NOMO-1 treated with dmso at 0.1 percent for 144 hours (cell line): ENCODE measurements around the gene BCHE.

Experiments
- DNase-seq: peaks from one replicate; lab custom pipeline; 2025; ENCODE audit not compliant: unreplicated experiment; lab: John Stamatoyannopoulos, UW

Gene BCHE

GRCh38 chr3:165837058-165837525 lies at the start of gene BCHE:
BCHE (minus strand) TSS chr3:165837423; CDS start chr3:165831033, 6,390 bp downstream.
- DNase-seq, result no peak

GRCh38 chr3:165885558-165886270 lies 48.5 kb upstream of the BCHE start:
- no peak for DNase-seq

DNA sequence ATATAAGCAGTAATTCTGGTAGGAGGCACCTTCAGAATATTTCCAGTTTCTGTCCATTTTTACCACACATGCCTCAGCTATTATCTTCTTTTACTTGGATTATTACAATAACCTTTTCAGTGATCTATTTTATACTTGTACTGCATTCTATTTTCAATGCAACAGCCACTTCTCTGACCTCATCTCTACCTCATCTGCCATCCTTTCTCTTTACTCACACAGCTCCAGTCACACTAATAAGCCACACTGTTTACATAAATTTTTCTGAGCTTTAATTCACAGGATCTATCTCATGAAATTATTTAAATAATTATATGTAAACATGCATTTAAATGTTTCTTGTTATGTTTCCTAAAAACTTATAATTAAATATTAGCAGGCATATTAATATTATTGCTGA lies 47.3 kb upstream of the BCHE start:
- DNase-seq, result no peak

DNA sequence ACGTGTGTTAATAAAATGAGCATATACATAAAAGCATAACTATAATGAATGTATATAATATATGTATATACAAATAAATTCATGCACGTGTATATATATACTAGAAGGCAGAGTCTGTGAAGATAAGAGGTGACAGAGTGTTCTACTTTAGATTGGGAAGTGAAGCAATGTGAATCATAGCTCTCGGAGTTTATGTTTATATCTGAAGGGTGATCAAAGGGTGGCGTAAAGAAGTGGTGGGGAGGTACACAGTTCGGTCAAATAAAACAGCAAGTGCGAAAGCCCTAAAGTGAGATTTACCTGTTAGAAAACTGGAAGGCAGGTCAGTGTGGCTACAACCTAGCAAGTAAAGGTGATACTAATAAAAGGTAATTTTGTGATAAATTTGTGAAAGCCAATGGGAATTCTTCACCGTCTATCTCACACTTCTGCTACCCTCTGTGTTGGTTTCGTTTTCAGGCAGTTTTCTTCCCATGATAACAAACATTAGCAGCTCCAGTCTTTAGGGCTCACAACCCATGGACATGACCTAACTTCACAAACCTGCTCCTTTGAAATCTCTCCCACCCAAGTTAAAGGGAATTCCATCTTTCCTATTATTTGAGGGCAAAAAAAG lies 46.7 kb upstream of the BCHE start:
- DNase-seq, result peak; percentile 1

DNA sequence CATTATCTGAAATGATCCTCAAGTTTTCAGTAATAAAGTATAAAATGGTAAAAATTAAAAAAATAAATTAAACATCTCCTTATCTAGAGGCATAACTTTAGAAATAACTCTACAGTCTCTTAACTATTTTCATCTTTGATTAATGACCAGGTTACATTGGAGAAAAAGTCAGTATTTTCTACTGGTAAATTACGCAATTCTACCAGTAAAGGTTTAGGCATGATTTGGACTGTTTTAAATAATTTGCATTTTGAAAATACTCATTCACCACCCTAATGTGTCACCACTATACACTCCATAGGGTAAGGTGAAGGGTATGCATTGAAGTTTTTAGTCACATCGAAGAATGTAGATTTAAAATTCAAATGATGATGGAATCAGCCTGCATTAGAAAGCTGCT lies 45.9 kb upstream of the BCHE start:
- DNase-seq, result no peak

DNA sequence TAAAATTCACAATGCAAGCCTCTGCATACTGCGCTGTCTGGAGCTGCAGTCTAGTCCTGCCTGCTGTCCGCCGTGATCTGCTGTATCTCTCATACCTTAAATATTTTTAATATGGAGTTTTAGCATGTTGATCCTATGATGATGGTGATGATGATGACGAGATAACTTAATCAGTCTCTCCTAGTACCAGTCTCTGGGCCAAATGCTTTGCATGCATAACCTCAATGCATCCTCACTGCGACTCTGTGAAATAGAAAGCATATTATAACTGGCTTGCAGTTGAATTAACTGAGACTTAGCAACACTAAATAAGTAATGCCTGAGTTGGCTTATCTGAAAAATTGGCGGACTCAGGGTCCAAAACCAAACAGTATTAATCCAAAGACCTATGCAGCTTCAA lies 38.4 kb upstream of the BCHE start:
- DNase-seq, result no peak

GRCh38 chr3:165874663-165875489 lies 37.7 kb upstream of the BCHE start:
- DNase-seq, result no peak

- DNase-seq, result no peak
Measured at GRCh38 chr3:165868088-165868487, 30.9 kb upstream of the BCHE start.

DNA sequence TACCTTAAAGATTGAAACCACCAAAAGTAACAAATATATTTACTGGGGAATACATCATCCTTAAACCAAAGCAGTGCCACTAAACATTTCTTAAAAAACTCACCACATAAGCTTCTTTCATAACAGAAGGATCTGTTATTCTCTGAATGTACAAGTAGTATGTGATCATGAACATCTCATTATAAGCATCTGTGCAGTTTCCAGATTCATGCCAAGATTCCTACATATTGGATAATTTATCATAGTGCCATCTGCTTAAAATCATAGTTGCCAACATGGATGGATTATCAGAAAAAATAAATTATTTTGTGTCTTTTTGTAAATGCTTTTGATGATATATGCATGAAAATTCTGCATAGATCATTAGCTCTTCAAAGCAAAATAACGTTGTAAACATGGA lies 21.8 kb upstream of the BCHE start:
- no peak for DNase-seq

DNA sequence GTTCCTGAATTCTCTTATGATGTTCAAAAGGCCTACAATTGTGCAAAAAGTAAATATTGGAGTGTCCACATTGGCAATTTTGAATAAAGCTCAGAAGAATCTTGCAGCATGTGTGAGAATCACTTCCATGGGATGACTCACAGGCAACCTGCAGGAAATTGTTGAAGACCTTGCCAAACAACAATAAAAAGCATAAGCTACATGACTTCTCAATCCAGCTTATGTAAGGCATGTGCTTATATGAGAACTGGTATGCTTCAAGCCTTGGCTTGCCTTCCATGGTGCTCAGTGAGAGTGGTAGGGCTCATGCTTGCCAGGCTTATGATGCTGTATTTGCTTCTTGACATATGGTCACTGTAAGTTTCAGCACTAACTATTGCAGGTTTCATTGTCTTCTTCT lies 18.4 kb upstream of the BCHE start:
- DNase-seq, result no peak

DNA sequence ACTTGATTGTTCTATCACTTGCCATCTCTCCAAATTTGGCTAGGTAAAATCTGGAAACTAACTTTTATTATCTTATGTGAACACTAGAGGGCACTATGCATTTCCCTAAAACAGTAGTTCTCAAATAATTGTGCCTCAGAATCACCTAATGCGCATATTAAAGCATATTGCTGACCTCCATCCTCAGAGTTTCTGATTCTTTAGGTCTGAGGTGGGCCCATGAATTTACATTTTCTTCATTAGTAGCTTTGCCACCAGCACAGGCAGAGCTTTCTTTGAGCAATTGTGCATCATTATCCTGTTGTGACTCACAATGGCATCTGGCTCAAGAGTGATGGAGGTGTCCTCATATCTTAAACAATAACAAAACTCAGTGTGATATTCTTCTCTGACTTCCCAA lies 17.5 kb upstream of the BCHE start:
- DNase-seq, result no peak

- DNase-seq, result no peak
Measured at GRCh38 chr3:165852711-165853110, 15.5 kb upstream of the BCHE start.

- no peak for DNase-seq
Measured at GRCh38 chr3:165852191-165852590, 15.0 kb upstream of the BCHE start.

GRCh38 chr3:165846056-165846455 lies 8.8 kb upstream of the BCHE start:
- DNase-seq, result no peak

GRCh38 chr3:165839296-165840076 lies 2.3 kb upstream of the BCHE start:
- no peak for DNase-seq

GRCh38 chr3:165837801-165838200 lies 578 bp upstream of the BCHE start:
- no peak for DNase-seq

- DNase-seq, result no peak
Measured at GRCh38 chr3:165835431-165835830, 1.8 kb downstream of the BCHE start.

- no peak for DNase-seq
Measured at GRCh38 chr3:165830746-165831145, 6.5 kb downstream of the BCHE start.

DNA sequence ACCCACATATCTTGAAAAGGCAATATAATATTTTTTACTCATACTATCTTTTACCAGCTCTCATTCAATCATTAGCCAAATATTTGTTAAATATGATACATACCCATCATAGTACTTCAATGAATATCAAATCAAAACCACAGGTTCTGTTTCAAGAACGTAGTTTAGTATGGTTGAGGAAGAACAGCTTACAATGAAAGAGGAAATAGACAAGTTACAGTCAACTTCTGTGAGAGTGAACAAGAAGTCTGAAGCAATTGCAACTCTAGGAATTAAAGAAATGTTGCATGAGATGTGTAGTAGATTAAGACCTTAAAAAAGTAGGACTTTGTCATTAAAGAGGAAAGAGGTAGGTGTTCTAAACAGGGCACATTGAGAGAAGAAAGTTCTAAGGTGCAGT lies 9.3 kb downstream of the BCHE start:
- no peak for DNase-seq

GRCh38 chr3:165827233-165827632 lies 10.0 kb downstream of the BCHE start:
- no peak for DNase-seq

GRCh38 chr3:165820671-165821123 lies 16.5 kb downstream of the BCHE start:
- DNase-seq, result no peak
